Measurements from ENCODE around the gene TANC1.

Gene TANC1

DNA sequence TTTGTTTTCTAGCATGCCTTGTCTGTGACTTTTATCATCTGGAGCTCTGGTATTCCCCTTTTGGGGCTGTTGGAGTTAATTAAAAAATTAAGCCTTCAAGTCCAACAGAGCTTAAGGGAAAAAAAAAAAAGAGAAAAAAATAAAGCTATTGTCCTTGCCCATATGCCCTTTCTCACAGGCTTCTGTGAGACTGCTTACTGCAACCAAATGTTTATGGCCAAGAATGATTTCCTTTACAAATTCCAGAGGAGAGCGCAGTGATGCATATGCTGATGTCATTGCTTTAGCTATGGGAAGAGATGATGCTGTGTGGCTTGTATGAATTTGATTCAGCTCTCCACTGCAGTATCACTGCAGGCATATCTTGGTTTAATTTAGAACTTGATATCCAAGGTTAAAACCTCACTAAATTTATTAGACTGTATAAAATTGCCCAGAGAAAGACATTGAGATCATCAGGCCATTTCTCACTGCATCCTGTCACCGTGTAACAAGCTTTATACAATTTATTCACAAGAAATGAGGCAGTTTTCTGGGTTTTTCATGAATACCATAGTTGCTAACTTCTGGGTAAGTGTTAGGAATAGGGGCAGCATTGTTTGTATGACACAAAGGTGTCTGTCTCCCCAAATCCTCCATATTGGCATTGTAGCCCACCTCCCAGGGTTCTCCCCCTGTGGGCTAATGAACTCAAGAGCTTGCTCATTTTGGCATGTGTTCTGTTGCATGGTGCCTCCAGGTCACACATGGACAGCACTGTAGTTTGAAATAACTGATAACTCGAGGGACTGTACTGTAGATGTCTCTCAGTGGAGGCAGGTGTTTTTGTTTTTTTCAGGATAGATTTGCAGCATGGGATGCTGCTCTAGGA, 85.0 kb downstream of the TANC1 start:
- TF ChIP-seq, protein P1, sequence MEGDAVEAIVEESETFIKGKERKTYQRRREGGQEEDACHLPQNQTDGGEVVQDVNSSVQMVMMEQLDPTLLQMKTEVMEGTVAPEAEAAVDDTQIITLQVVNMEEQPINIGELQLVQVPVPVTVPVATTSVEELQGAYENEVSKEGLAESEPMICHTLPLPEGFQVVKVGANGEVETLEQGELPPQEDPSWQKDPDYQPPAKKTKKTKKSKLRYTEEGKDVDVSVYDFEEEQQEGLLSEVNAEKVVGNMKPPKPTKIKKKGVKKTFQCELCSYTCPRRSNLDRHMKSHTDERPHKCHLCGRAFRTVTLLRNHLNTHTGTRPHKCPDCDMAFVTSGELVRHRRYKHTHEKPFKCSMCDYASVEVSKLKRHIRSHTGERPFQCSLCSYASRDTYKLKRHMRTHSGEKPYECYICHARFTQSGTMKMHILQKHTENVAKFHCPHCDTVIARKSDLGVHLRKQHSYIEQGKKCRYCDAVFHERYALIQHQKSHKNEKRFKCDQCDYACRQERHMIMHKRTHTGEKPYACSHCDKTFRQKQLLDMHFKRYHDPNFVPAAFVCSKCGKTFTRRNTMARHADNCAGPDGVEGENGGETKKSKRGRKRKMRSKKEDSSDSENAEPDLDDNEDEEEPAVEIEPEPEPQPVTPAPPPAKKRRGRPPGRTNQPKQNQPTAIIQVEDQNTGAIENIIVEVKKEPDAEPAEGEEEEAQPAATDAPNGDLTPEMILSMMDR (IDR thresholded peaks at IDR 0.05; ENCODE audit: low read depth, low read length, missing control alignments): no peak
- no peak for DNase-seq (ENCODE audit: low read depth)
- no peak overlapping the region for H3K4me3 ChIP-seq (ENCODE audit: low read depth, low read length)

GRCh38 chr2:159054032-159054334, 85.5 kb downstream of the TANC1 start:
- H3K4me3 ChIP-seq (ENCODE audit: low read depth, low read length): no peak overlapping the region
- TF ChIP-seq, protein P1 (IDR thresholded peaks at IDR 0.05; ENCODE audit: low read depth, low read length, missing control alignments): no peak
- no peak for DNase-seq (ENCODE audit: low read depth)

GRCh38 chr2:159054985-159055384, 86.5 kb downstream of the TANC1 start:
- TF ChIP-seq, protein P1 (IDR thresholded peaks at IDR 0.05; ENCODE audit: low read depth, low read length, missing control alignments): no peak
- DNase-seq (ENCODE audit: low read depth): no peak
- H3K4me3 ChIP-seq (ENCODE audit: low read depth, low read length): no peak overlapping the region

DNA sequence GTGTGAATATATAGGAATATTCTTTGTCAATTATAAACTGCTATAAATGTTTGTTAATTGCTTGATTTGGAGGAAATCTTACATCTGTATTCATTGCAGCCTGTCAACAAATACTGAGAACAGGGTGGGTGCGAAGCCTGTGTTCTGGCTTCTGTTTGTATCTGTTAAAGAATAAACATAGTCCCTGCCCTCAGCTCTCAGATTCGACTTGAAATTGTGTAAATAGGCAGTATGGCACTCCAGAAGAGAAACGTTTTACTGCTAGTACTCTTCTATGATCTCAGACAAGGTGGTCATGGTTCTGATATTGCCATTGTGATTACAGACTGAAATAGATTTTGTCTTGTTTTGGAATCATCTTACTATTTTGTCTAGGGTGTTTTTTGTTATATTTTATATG, 92.1 kb downstream of the TANC1 start:
- TF ChIP-seq, protein P1 (IDR thresholded peaks at IDR 0.05; ENCODE audit: low read depth, low read length, missing control alignments): no peak
- no peak overlapping the region for H3K4me3 ChIP-seq (ENCODE audit: low read depth, low read length)
- no peak for DNase-seq (ENCODE audit: low read depth)

DNA sequence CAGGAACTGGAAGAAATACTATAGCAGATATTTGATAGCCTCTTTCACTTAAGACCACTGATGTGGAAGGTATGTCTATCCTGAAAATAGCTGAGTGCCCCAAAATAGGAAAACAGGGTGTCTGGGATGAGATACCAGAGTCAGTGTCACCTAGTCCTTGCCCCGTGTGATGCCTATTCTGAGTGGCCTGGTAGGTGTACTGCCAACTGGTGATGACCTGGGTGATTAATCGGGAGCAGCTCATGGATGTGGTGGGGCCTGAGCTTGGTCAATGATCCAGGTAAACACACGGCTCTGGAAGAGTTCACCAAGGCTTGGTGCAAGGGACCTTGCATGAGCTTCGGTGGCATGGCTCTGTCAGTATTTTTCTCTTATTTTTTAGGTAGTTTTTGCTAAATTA, 95.2 kb downstream of the TANC1 start:
- DNase-seq (ENCODE audit: low read depth): no peak
- H3K4me3 ChIP-seq (ENCODE audit: low read depth, low read length): no peak overlapping the region
- TF ChIP-seq, protein P1 (IDR thresholded peaks at IDR 0.05; ENCODE audit: low read depth, low read length, missing control alignments): no peak

DNA sequence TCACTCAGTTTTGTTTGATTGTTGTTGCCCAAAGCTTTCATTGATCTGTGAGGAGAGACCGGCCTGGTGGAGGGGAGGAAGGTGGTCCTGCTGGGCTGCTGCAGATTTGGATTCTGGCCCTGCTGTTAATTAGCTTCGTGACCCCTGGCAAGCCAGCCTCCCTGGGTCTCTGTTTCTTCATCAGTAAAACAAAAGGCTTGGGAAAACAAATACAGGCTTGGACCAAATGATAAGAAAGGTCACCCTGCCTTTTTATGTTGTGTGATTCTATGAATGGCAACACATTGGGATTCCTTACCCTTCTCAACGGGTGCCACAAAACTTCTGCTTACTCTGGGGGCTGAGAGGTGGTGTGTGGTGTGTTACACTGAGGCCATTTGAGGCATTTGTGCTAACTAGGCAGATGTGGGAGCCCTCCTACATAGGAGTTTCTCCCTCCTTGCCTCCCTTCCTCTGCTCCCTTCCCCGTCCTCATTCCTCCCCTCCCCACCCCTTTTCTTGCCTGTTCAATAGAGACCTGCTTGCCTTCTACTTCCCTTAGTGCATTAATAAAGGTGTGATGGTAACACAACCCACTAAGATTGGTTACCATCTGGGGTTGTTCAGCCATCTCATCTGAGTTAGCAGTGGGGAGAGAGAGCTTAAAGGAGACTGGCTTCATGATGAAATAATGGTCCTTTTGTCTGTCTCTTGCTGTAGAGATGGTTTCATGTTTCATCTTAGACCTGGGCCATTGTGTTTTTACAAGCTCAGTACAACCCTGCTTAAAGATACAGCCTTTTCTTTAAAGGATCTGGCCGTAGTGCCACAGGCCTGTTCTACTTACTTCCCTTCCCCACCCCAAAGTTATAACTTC, 96.2 kb downstream of the TANC1 start:
- no peak for DNase-seq (ENCODE audit: low read depth)
- no peak overlapping the region for H3K4me3 ChIP-seq (ENCODE audit: low read depth, low read length)
- TF ChIP-seq, protein P1 (IDR thresholded peaks at IDR 0.05; ENCODE audit: low read depth, low read length, missing control alignments): no peak

Measured in GM12864 (cell line).